Liver (tissue), 9 donors: ENCODE results near the gene ZBTB6. TPM values are rescaled to one million over a fixed set of nuclear protein-coding genes. Genes with fewer than 3 reads are reported as not detected.
"Not testable (repeated sequence)": the region's sequence is repeated elsewhere in the genome, so short reads cannot be mapped to it uniquely, and the experiment has no call there.

Source experiments
- DNase-seq: peaks from one replicate; pipeline ENCODE4 v3.0.0-alpha.2; 2017; ENCODE audit warnings: low spot score
- H3K27ac ChIP-seq, 2 donors: one replicate each; pipeline ENCODE4 v1.7.0; 2013; ENCODE audit warnings: inconsistent platforms in 2 of 2, low read length in 2 of 2, control low read depth in 1 of 2, low read depth in 1 of 2, mild to moderate bottlenecking in 1 of 2
- H3K27me3 ChIP-seq, 4 donors: one replicate each; pipeline versions ENCODE4 v1.6.1 to v1.7.0; 2013; ENCODE audit warnings: low read length in 3 of 4, inconsistent platforms in 1 of 4, mild to moderate bottlenecking in 1 of 4, moderate library complexity in 1 of 4; ENCODE audit not compliant: control insufficient read depth in 4 of 4, insufficient read depth in 4 of 4
- H3K36me3 ChIP-seq, 4 donors: one replicate each; pipeline versions ENCODE4 v1.6.1 to v1.7.0; 2013; ENCODE audit warnings: low read length in 3 of 4, mild to moderate bottlenecking in 3 of 4, low read depth in 1 of 4, moderate library complexity in 1 of 4; ENCODE audit not compliant: control insufficient read depth in 4 of 4, insufficient read depth in 3 of 4
- H3K4me1 ChIP-seq, 4 donors: one replicate each; pipeline versions ENCODE4 v1.6.1 to v1.7.0; 2013; ENCODE audit warnings: low read length in 3 of 4, mild to moderate bottlenecking in 3 of 4, moderate library complexity in 1 of 4; ENCODE audit not compliant: control insufficient read depth in 4 of 4, insufficient read depth in 4 of 4
- H3K4me3 ChIP-seq, 3 donors: one replicate each; pipeline versions ENCODE4 v1.6.1 to v1.7.0; 2013; ENCODE audit warnings: low read length in 3 of 3, control low read depth in 1 of 3, low read depth in 1 of 3, mild to moderate bottlenecking in 1 of 3
- H3K9ac ChIP-seq, 2 donors: one replicate each; pipeline ENCODE4 v1.7.0; 2013; ENCODE audit warnings: low read length in 2 of 2, mild to moderate bottlenecking in 2 of 2, moderate library complexity in 2 of 2, control low read depth in 1 of 2, low read depth in 1 of 2
- H3K9me3 ChIP-seq, 4 donors: one replicate each; pipeline versions ENCODE4 v1.6.1 to v1.7.0; 2013; ENCODE audit warnings: low read length in 3 of 4; ENCODE audit not compliant: control insufficient read depth in 4 of 4
- CTCF ChIP-seq: fragments of 150-350 bp; IDR thresholded peaks from 2 replicates; pipeline ENCODE4 v1.5.1; 2017; ENCODE audit warnings: improper control_type of control experiment, low read depth, low read length; ENCODE audit not compliant: missing input control
- EGR1 ChIP-seq, 2 donors: IDR thresholded peaks; 2 replicates each; pipeline ENCODE4 v1.6.1; 2016 to 2018; ENCODE audit warnings: antibody characterized with exemption in 2 of 2, low read depth in 2 of 2
- FOXA1 ChIP-seq: IDR thresholded peaks from 2 replicates; pipeline ENCODE4 v1.6.1; 2016; ENCODE audit warnings: antibody characterized with exemption
- GABPA ChIP-seq, 2 donors: IDR thresholded peaks in 1 of 2; conservative IDR thresholded peaks in 1 of 2; 2 replicates each; pipeline ENCODE4 v1.6.1; 2016; ENCODE audit warnings: antibody characterized with exemption in 2 of 2, mild to moderate bottlenecking in 1 of 2, moderate library complexity in 1 of 2
- HNF4A ChIP-seq, 2 donors: conservative IDR thresholded peaks; 2 replicates each; pipeline ENCODE4 v1.6.1; 2016; ENCODE audit warnings: antibody characterized with exemption in 2 of 2, mild to moderate bottlenecking in 2 of 2
- HNF4G ChIP-seq: IDR thresholded peaks from 2 replicates; pipeline ENCODE4 v1.6.1; 2016; ENCODE audit warnings: antibody characterized with exemption
- JUND ChIP-seq, 2 donors: IDR thresholded peaks; 2 replicates each; pipeline ENCODE4 v1.6.1; 2016; ENCODE audit warnings: antibody characterized with exemption in 2 of 2
- NR2F2 ChIP-seq: IDR thresholded peaks from 2 replicates; pipeline ENCODE4 v1.6.1; 2016; ENCODE audit warnings: antibody characterized with exemption
- REST ChIP-seq: IDR thresholded peaks from 2 replicates; pipeline ENCODE4 v1.6.1; 2016; ENCODE audit warnings: antibody characterized with exemption, mild to moderate bottlenecking
- RXRA ChIP-seq, 2 donors: IDR thresholded peaks; 2 replicates each; pipeline ENCODE4 v1.6.1; 2017 to 2018; ENCODE audit warnings: antibody characterized with exemption in 2 of 2, mild to moderate bottlenecking in 1 of 2
- TAF1 ChIP-seq: conservative IDR thresholded peaks from 2 replicates; pipeline ENCODE4 v1.6.1; 2016; ENCODE audit warnings: antibody characterized with exemption, mild to moderate bottlenecking
- YY1 ChIP-seq: IDR thresholded peaks from 2 replicates; pipeline ENCODE4 v1.6.1; 2016; ENCODE audit warnings: antibody characterized with exemption, mild to moderate bottlenecking
- WGBS: extraction: QIAGEN DNeasy Blood & Tissue Kit; methylation state at CpG from one replicate; pipeline ENCODE4 v1.1.7; 2013; 5-methylcytosine and 5-hydroxymethylcytosine counted together
- polyA plus RNA-seq, 2 donors: library from polyadenylated mRNA; stranded (reverse) in 1 of 2; unstranded in 1 of 2; fragments of 200-250 nt in 1 of 2; fragments of >200 nt in 1 of 2; fragmentation: Nextera tagmentation in 1 of 2; extraction: Ambion mirVana in 1 of 2; gene quantifications; one replicate each; pipeline versions ENCODE4 v1.2.1 to v1.2.3, GENCODE V29; 2013 to 2015
- total RNA-seq, 2 donors: library from RNA; depleted of rRNA; stranded (reverse); fragments of >200 nt; gene quantifications; one replicate each; pipeline ENCODE4 v1.2.3, GENCODE V29; 2014
- TF ChIP-seq, protein P1 (sequence below): IDR thresholded peaks from 2 replicates; pipeline ENCODE4 v1.6.1; 2016; ENCODE audit warnings: antibody characterized with exemption
- TF ChIP-seq, protein P2 (sequence below): IDR thresholded peaks from 2 replicates; pipeline ENCODE4 v1.6.1; 2016; ENCODE audit warnings: antibody characterized with exemption
- donor health status: healthy.
- donor health status: healthy.
- donor health status: healthy.
- donor health status: healthy.
- donor health status: healthy.

ZBTB6 gene
- total and polyA plus RNA-seq, 4 donors: 0.92 to 7.1 (median 3.3) TPM

DNA sequence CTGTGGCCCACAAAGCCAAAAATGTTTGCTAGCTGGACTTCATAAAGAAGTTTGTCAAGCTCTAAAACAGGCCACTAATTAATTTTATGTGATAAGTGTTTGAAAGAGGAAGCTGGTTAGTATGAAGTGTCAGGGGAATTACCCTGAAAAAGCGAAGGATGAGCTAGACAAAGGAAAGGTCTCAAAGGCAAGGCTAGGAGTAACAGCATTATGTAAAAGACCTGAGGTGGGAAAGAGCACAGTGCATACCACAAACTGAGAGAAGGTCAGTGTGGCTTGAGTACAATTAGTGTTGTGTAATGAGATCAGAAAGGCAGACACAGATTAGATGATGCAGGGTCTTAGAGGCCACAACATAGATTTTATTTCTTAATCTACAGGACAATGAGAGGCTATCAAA, 37.6 kb downstream of the ZBTB6 start (continued):
- TF ChIP-seq CTCF (no peak), RXRA (IDR thresholded peaks at IDR 0.05) (no peak), EGR1 (IDR thresholded peaks at IDR 0.05; ENCODE audit: low read depth in 2 of 2) (no peak)
- TF ChIP-seq, protein P1, sequence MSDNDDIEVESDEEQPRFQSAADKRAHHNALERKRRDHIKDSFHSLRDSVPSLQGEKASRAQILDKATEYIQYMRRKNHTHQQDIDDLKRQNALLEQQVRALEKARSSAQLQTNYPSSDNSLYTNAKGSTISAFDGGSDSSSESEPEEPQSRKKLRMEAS: no peak

DNA sequence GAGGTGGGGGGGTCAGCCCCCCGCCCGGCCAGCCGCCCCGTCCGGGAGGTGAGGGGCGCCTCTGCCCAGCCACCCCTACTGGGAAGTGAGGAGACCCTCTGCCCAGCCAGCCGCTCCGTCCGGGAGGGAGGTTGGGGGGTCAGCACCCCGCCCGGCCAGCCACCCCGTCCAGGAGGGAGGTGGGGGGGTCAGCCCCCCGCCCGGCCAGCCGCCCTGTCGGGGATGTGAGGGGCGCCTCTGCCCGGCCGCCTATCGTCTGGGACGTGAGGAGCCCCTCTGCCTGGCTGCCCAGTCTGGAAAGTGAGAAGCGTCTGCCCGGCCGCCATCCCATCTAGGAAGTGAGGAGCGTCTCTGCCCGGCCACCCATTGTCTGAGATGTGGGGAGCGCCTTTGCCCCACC, 45.8 kb downstream of the ZBTB6 start:
- WGBS: 93% methylated on average over 11 of the region's 27 CpGs
- H3K36me3 ChIP-seq: peaks cover 4 to 14% (median 12%) of the 10 kb centered on the region in 4 donors
- not testable (repeated sequence) for H3K9me3 ChIP-seq, H3K27ac ChIP-seq, H3K4me3 ChIP-seq, H3K27me3 ChIP-seq, H3K4me1 ChIP-seq, H3K9ac ChIP-seq, DNase-seq

DNA sequence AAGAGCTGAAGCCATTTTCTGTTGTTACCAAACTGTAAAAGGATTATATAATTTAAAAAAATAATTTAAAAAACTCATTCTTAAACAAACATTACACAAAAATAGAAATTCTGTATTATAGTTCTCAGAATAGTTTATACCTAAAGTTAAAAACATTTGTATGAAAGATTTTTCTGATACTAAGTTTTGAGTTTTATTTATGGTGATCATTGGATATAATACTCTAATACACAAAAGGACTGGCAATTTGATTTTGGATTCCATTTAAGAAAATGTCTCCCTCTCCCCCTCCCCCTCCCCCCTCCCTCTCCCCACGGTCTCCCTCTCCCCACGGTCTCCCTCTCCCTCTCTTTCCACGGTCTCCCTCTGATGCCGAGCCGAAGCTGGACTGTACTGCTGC, 47.0 kb downstream of the ZBTB6 start:
- no peak for DNase-seq
- Histone ChIP-seq H3K9me3 (no peaks in the 10 kb centered on the region), H3K27ac (no peak overlapping the region), H3K4me1 (no peaks in the 10 kb centered on the region), H3K36me3 (peaks cover 5 to 14% (median 9%) of the 10 kb centered on the region in 4 donors), H3K4me3 (no peak overlapping the region), H3K9ac (no peak overlapping the region), H3K27me3 (no peaks in the 10 kb centered on the region)
- TF ChIP-seq JUND (IDR thresholded peaks at IDR 0.05): no peak
- no peak for TF ChIP-seq HNF4G
- no peak for TF ChIP-seq TAF1
- no peak for TF ChIP-seq REST
- no peak for TF ChIP-seq EGR1 (IDR thresholded peaks at IDR 0.05; ENCODE audit: low read depth in 2 of 2)
- no peak for TF ChIP-seq RXRA (IDR thresholded peaks at IDR 0.05)
- TF ChIP-seq HNF4A (conservative IDR thresholded peaks at IDR 0.05): no peak
- TF ChIP-seq FOXA1: no peak
- TF ChIP-seq, protein P2, sequence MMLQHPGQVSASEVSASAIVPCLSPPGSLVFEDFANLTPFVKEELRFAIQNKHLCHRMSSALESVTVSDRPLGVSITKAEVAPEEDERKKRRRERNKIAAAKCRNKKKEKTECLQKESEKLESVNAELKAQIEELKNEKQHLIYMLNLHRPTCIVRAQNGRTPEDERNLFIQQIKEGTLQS: no peak
- TF ChIP-seq NR2F2: no peak
- TF ChIP-seq CTCF: no peak
- TF ChIP-seq GABPA (IDR thresholded peaks at IDR 0.05 in 1 of 2, conservative IDR thresholded peaks at IDR 0.05 in 1 of 2): no peak
- TF ChIP-seq, protein P1: no peak
- TF ChIP-seq YY1: no peak
- no CpG with 5 or more reads among the region's 5 CpGs for whole genome bisulfite sequencing
